ENCODE data around the gene REC114. TPM values are rescaled to one million over a fixed set of nuclear protein-coding genes. Genes with fewer than 3 reads are reported as not detected.

The REC114 gene
- total and polyA plus RNA-seq, 2 donors = not detected

GRCh38 chr15:73600413-73601335, 157.7 kb downstream of the REC114 start:
- Histone ChIP-seq H3K4me1 (ENCODE audit: insufficient read depth) (peaks cover 9% of the 10 kb centered on the region), H3K36me3 (ENCODE audit: insufficient read depth) (no peaks in the 10 kb centered on the region), H3K27ac (ENCODE audit: low read depth) (peak overlapping the region; percentile 63), H3K4me3 (ENCODE audit: low read depth, low read length) (no peak overlapping the region)
- 57% methylated on average over 5 of the region's 5 CpGs for WGBS
- DNase-seq (ENCODE audit: extremely low spot score) = no peak

GRCh38 chr15:73601451-73602445, 158.8 kb downstream of the REC114 start:
- 19% methylated on average over 7 of the region's 7 CpGs for WGBS
- Histone ChIP-seq H3K4me3 (ENCODE audit: low read depth, low read length) (no peak overlapping the region), H3K36me3 (ENCODE audit: insufficient read depth) (no peaks in the 10 kb centered on the region), H3K4me1 (ENCODE audit: insufficient read depth) (peaks cover 10% of the 10 kb centered on the region), H3K27ac (ENCODE audit: low read depth) (no peak overlapping the region)
- DNase-seq (ENCODE audit: extremely low spot score) = peak; percentile 31

- no peak overlapping the region for H3K27ac ChIP-seq (ENCODE audit: low read depth)
Observed at GRCh38 chr15:73602446-73602843, 159.5 kb downstream of the REC114 start.

GRCh38 chr15:73602992-73603391, 160.0 kb downstream of the REC114 start:
- H3K4me1 ChIP-seq (ENCODE audit: insufficient read depth) = peaks cover 5% of the 10 kb centered on the region
- no peak overlapping the region for H3K27ac ChIP-seq (ENCODE audit: low read depth)
- WGBS = 46% methylated on average over 2 of the region's 2 CpGs

More at GRCh38 chr15:73602446-73602843, 159.5 kb downstream of the REC114 start:
- Histone ChIP-seq H3K4me3 (ENCODE audit: low read depth, low read length) (no peak overlapping the region), H3K36me3 (ENCODE audit: insufficient read depth) (no peaks in the 10 kb centered on the region), H3K4me1 (ENCODE audit: insufficient read depth) (peaks cover 10% of the 10 kb centered on the region)
- 4% methylated on average over 1 of the region's 1 CpG for WGBS
- DNase-seq (ENCODE audit: extremely low spot score) = no peak

GRCh38 chr15:73604477-73604876, 161.5 kb downstream of the REC114 start:
- H3K4me3 ChIP-seq (ENCODE audit: low read depth, low read length) = no peak overlapping the region
- peaks cover 2% of the 10 kb centered on the region for H3K36me3 ChIP-seq (ENCODE audit: insufficient read depth)
- H3K4me1 ChIP-seq (ENCODE audit: insufficient read depth) = peaks cover 4% of the 10 kb centered on the region
- 95% methylated on average over 1 of the region's 1 CpG for WGBS
- no peak overlapping the region for H3K27ac ChIP-seq (ENCODE audit: low read depth)
- no peak for DNase-seq (ENCODE audit: extremely low spot score)

More at GRCh38 chr15:73602992-73603391, 160.0 kb downstream of the REC114 start:
- Histone ChIP-seq H3K4me3 (ENCODE audit: low read depth, low read length) (no peak overlapping the region), H3K36me3 (ENCODE audit: insufficient read depth) (peaks cover 2% of the 10 kb centered on the region)
- DNase-seq (ENCODE audit: extremely low spot score) = no peak

- 92% methylated on average over 5 of the region's 5 CpGs for WGBS
Observed at GRCh38 chr15:73605759-73606436, 162.9 kb downstream of the REC114 start.

GRCh38 chr15:73607405-73607804, 164.4 kb downstream of the REC114 start:
- H3K27ac ChIP-seq (ENCODE audit: low read depth) = no peak overlapping the region
- H3K4me1 ChIP-seq (ENCODE audit: insufficient read depth) = peaks cover 1% of the 10 kb centered on the region

More at GRCh38 chr15:73605759-73606436, 162.9 kb downstream of the REC114 start:
- peaks cover 4% of the 10 kb centered on the region for H3K4me1 ChIP-seq (ENCODE audit: insufficient read depth)
- H3K36me3 ChIP-seq (ENCODE audit: insufficient read depth) = peaks cover 2% of the 10 kb centered on the region
- H3K27ac ChIP-seq (ENCODE audit: low read depth) = no peak overlapping the region
- no peak for DNase-seq (ENCODE audit: extremely low spot score)
- no peak overlapping the region for H3K4me3 ChIP-seq (ENCODE audit: low read depth, low read length)

GRCh38 chr15:73607843-73608242, 164.9 kb downstream of the REC114 start:
- H3K36me3 ChIP-seq (ENCODE audit: insufficient read depth) = peaks cover 2% of the 10 kb centered on the region
- H3K4me3 ChIP-seq (ENCODE audit: low read depth, low read length) = no peak overlapping the region
- peaks cover 1% of the 10 kb centered on the region for H3K4me1 ChIP-seq (ENCODE audit: insufficient read depth)
- peak overlapping the region; percentile 23 for H3K27ac ChIP-seq (ENCODE audit: low read depth)
- 40% methylated on average over 1 of the region's 1 CpG for WGBS
- no peak for DNase-seq (ENCODE audit: extremely low spot score)

More at GRCh38 chr15:73607405-73607804, 164.4 kb downstream of the REC114 start:
- no peak overlapping the region for H3K4me3 ChIP-seq (ENCODE audit: low read depth, low read length)
- H3K36me3 ChIP-seq (ENCODE audit: insufficient read depth) = peaks cover 2% of the 10 kb centered on the region
- DNase-seq (ENCODE audit: extremely low spot score) = no peak
- 68% methylated on average over 2 of the region's 2 CpGs for WGBS

- H3K4me3 ChIP-seq (ENCODE audit: low read depth, low read length) = no peak overlapping the region
- 33% methylated on average over 1 of the region's 1 CpG for WGBS
- DNase-seq (ENCODE audit: extremely low spot score) = no peak
- peaks cover 1% of the 10 kb centered on the region for H3K4me1 ChIP-seq (ENCODE audit: insufficient read depth)
- H3K27ac ChIP-seq (ENCODE audit: low read depth) = no peak overlapping the region
- H3K36me3 ChIP-seq (ENCODE audit: insufficient read depth) = peaks cover 2% of the 10 kb centered on the region
Observed at GRCh38 chr15:73608475-73608874, 165.5 kb downstream of the REC114 start.

- Histone ChIP-seq H3K36me3 (ENCODE audit: insufficient read depth) (peaks cover 2% of the 10 kb centered on the region), H3K4me1 (ENCODE audit: insufficient read depth) (peaks cover 1% of the 10 kb centered on the region), H3K27ac (ENCODE audit: low read depth) (peak overlapping the region; percentile 10), H3K4me3 (ENCODE audit: low read depth, low read length) (no peak overlapping the region)
- no peak for DNase-seq (ENCODE audit: extremely low spot score)
- 51% methylated on average over 2 of the region's 2 CpGs for WGBS
Observed at GRCh38 chr15:73608941-73609340, 166.0 kb downstream of the REC114 start.

Measured in urinary bladder (tissue), 4 donors.